ENCODE results near the gene CACUL1.

CACUL1 gene

DNA sequence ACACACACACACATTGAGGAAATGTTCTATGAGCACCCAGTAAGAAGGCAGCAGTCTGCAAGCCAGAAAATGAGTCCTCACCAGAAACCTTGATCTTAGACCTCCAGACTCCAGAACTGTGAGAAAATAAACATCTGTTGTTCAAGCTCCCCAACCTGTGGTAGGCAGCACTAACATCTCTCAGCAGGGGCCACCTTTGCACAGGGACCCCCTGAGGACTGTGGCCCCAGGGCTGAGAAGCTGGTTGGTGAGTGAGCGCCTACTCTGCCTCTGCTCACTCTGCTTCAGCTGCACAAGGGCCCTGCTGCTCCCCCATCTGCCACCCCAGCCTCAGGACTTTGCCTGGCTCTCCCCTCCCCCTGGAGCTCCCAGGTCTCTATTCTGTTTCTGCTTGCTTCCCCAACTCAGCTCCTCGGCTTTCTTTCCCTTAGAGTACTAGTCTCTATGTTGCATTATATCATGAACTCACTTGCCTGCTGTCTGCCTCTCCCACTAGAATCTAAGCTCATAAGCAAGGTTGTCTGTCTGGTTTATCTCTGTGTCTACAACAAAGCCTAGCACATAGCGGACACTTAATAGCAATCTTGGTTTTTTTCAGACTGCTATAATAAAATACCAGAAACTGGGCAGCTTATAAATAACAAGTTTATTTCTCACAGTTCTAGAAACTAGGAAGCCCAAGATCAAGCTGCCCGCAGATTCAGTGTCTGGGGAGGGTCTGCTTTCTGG lies 118.9 kb downstream of the CACUL1 start:
- H3K4me1 ChIP-seq (ENCODE audit: control insufficient read depth, insufficient read depth, low read length), result no peaks in the 10 kb centered on the region
- H3K9ac ChIP-seq (ENCODE audit: low read length in 2 of 2), result no peak overlapping the region
- no peaks in the 10 kb centered on the region for H3K27me3 ChIP-seq (ENCODE audit: control insufficient read depth in 1 of 2, insufficient read depth in 2 of 2, low read length in 2 of 2)
- H3K9me3 ChIP-seq (ENCODE audit: control insufficient read depth in 2 of 2, low read length in 2 of 2), result no peaks in the 10 kb centered on the region
- no peak overlapping the region for H3K27ac ChIP-seq (ENCODE audit: low read length)
- H3K4me3 ChIP-seq (ENCODE audit: low read length in 2 of 2), result no peak overlapping the region
- no peaks in the 10 kb centered on the region for H3K36me3 ChIP-seq (ENCODE audit: control insufficient read depth in 2 of 2, insufficient read depth in 2 of 2, low read length in 2 of 2)

DNA sequence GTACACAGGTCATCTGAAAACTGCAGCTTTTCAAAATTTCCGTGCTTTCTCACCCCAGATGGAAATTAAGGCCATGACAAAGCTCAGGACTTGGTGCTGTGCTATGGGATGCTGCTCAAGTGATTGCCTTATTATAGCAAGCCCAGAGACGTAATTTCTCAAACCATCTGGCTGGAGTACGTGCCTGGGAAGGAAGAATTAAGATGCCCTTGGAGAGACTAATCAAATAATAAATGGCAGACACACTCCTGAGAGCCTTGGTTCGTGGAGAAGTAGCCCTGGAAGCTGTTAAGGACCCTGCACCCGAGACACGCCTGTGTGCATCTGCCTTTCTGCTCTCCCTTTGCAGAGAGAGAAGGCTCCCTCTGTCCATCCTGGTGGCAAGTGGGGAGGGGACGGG lies 121.0 kb downstream of the CACUL1 start:
- H3K27ac ChIP-seq (ENCODE audit: low read length), result no peak overlapping the region
- no peaks in the 10 kb centered on the region for H3K36me3 ChIP-seq (ENCODE audit: control insufficient read depth in 2 of 2, insufficient read depth in 2 of 2, low read length in 2 of 2)
- H3K4me3 ChIP-seq (ENCODE audit: low read length in 2 of 2), result no peak overlapping the region
- H3K9me3 ChIP-seq (ENCODE audit: control insufficient read depth in 2 of 2, low read length in 2 of 2), result no peaks in the 10 kb centered on the region
- no peak overlapping the region for H3K9ac ChIP-seq (ENCODE audit: low read length in 2 of 2)
- H3K4me1 ChIP-seq (ENCODE audit: control insufficient read depth, insufficient read depth, low read length), result peaks cover 9% of the 10 kb centered on the region
- H3K27me3 ChIP-seq (ENCODE audit: control insufficient read depth in 1 of 2, insufficient read depth in 2 of 2, low read length in 2 of 2), result no peaks in the 10 kb centered on the region

DNA sequence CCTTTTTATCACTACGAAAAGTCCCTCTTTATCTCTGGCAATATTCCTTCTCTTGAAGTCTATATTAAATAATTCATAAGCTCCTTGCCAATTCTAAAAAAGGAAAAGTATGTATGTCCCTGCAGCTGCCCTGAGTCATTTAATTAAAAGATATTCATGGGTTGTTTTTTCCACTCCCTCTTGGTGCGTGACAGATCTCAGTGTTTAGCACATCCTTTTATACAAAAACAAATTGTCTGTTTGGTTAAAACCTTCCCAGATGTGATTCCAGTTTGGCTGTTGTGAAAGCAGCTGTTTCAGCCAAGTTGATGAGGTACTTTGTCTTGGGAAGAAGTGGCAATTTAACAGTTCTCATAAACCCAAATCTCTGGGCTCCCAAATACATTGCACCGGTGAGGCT lies 125.6 kb downstream of the CACUL1 start:
- no peaks in the 10 kb centered on the region for H3K9me3 ChIP-seq (ENCODE audit: control insufficient read depth in 2 of 2, low read length in 2 of 2)
- H3K27ac ChIP-seq (ENCODE audit: low read length), result no peak overlapping the region
- no peaks in the 10 kb centered on the region for H3K27me3 ChIP-seq (ENCODE audit: control insufficient read depth in 1 of 2, insufficient read depth in 2 of 2, low read length in 2 of 2)
- H3K9ac ChIP-seq (ENCODE audit: low read length in 2 of 2), result no peak overlapping the region
- H3K4me1 ChIP-seq (ENCODE audit: control insufficient read depth, insufficient read depth, low read length), result peaks cover 9% of the 10 kb centered on the region
- H3K4me3 ChIP-seq (ENCODE audit: low read length in 2 of 2), result no peak overlapping the region
- H3K36me3 ChIP-seq (ENCODE audit: control insufficient read depth in 2 of 2, insufficient read depth in 2 of 2, low read length in 2 of 2), result no peaks in the 10 kb centered on the region

DNA sequence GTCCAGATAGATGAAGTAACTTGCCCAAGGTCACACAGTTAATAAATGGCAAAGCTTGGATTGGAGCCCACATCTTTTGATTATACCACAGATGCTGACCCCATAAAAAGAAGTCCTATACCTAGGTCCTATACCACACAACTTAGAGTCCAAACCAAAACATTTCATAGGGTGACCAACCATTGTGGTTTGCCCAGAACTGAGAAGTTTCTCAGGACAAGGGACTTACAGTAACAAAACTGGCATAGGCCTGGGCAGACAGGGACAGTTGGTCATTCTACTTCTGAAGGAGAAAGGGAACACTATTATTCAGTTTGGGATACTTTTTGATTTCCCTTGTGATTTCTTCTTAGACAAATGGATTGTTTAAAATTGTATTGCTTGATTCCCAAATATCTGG lies 126.4 kb downstream of the CACUL1 start:
- Histone ChIP-seq H3K36me3 (ENCODE audit: control insufficient read depth in 2 of 2, insufficient read depth in 2 of 2, low read length in 2 of 2) (no peaks in the 10 kb centered on the region), H3K9ac (ENCODE audit: low read length in 2 of 2) (no peak overlapping the region), H3K27ac (ENCODE audit: low read length) (no peak overlapping the region), H3K4me1 (ENCODE audit: control insufficient read depth, insufficient read depth, low read length) (peaks cover 9% of the 10 kb centered on the region), H3K27me3 (ENCODE audit: control insufficient read depth in 1 of 2, insufficient read depth in 2 of 2, low read length in 2 of 2) (no peaks in the 10 kb centered on the region), H3K4me3 (ENCODE audit: low read length in 2 of 2) (no peak overlapping the region), H3K9me3 (ENCODE audit: control insufficient read depth in 2 of 2, low read length in 2 of 2) (no peaks in the 10 kb centered on the region)

DNA sequence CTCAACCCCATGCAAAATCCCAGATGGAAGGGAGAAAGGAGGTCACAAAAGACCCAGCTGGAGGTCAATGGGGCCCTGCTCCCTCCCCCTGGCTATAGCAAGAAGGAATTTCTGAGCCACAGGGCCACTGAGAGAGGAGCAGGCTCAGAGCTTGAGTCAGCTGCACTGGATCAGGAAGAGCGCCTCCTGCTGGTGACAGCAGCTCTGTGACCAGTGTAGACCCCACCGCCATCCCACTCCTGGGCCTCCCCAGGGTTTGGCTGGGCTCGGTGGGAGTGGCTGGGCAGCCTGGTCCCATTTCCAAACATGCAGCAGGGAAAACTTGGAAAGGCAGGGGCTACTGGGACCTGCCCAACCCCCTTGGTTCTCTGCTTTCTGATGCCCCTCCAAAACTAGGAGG lies 127.8 kb downstream of the CACUL1 start:
- Histone ChIP-seq H3K4me1 (ENCODE audit: control insufficient read depth, insufficient read depth, low read length) (peaks cover 9% of the 10 kb centered on the region), H3K27ac (ENCODE audit: low read length) (no peak overlapping the region), H3K9me3 (ENCODE audit: control insufficient read depth in 2 of 2, low read length in 2 of 2) (no peaks in the 10 kb centered on the region), H3K9ac (ENCODE audit: low read length in 2 of 2) (no peak overlapping the region), H3K4me3 (ENCODE audit: low read length in 2 of 2) (no peak overlapping the region), H3K27me3 (ENCODE audit: control insufficient read depth in 1 of 2, insufficient read depth in 2 of 2, low read length in 2 of 2) (no peaks in the 10 kb centered on the region), H3K36me3 (ENCODE audit: control insufficient read depth in 2 of 2, insufficient read depth in 2 of 2, low read length in 2 of 2) (no peaks in the 10 kb centered on the region)

All from stomach smooth muscle (tissue), 2 donors.